Measurements from ENCODE around the gene MCF2L2.

DNA sequence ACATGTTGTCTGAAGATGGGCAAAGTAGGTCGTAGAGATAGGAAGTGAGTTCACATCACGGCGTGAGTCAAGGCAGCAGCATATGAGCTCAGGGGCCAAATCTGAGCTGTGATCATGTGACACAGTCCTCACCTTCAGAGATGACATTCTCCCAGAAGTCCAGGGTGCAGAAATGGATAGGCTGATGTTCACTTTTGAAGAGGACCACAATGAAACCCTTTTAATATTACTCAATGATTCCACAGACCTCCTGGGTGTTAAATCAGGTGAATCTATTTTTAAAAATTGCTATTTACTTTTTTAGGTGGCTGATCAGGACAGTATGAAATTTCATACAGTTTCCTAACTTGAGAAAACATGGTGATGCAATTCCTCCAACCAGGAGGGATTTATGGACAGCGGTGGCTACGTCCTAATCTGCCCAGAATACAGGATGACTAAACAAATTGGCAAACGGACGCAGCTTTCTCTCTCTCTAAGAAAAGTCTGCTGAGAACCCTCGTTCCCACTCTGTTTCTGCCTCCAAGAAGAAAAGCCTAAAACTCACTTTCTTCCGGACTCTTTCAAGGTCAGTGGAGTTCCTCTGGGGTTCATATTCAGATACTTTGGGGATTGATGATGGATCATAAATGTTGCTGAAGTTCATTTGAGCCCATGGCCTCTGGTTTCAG, 141.0 kb downstream of the MCF2L2 start:
- no peak for TF ChIP-seq YY1 (IDR thresholded peaks at IDR 0.05; ENCODE audit: insufficient read depth, insufficient read length)
- no peak for TF ChIP-seq ZNF274 (IDR thresholded peaks at IDR 0.05; ENCODE audit: low read depth, low read length)

Measured in NT2/D1 (cell line).